HEK293 (cell line): ENCODE results near the gene APLP2.

Source experiments
- CTCF ChIA-PET: fragments of 350-600 bp; formaldehyde crosslinking; extraction: SDS; loops from one replicate; lab custom pipeline; 2021; ENCODE audit warnings: antibody characterized with exemption; lab: Yijun Ruan, JAX
- POLR2A ChIA-PET: fragments of 300-600 bp; formaldehyde crosslinking; extraction: SDS; loops from one replicate; lab custom pipeline; 2020; ENCODE audit warnings: antibody characterized with exemption, inconsistent platforms; lab: Yijun Ruan, JAX
- H3K27ac ChIP-seq: fragments of 200-500 bp; sonication (Bioruptor generic); 2 replicates; pipeline ENCODE4 v1.5.1; 2014; ENCODE audit warnings: low read depth, low read length, control low read depth, inconsistent platforms; ENCODE audit errors: extremely low read depth
- H3K36me3 ChIP-seq, 2 experiments: fragments of 200-500 bp in 1 of 2; sonication (Bioruptor generic) in 1 of 2; 1 replicate in 1 of 2; 2 replicates in 1 of 2; pipeline ENCODE4 v1.5.1; 2014 to 2017; ENCODE audit warnings: inconsistent platforms in 2 of 2, low read length in 2 of 2; ENCODE audit not compliant: control insufficient read depth in 2 of 2, insufficient read depth in 1 of 2
- H3K4me1 ChIP-seq: fragments of 200-500 bp; sonication (Bioruptor generic); 2 replicates; pipeline ENCODE4 v1.5.1; 2014; ENCODE audit warnings: mild to moderate bottlenecking, low read length, inconsistent platforms; ENCODE audit not compliant: control insufficient read depth, insufficient read depth
- H3K4me3 ChIP-seq: 2 replicates; pipeline ENCODE4 v1.5.1; 2011; ENCODE audit warnings: low read depth, mild to moderate bottlenecking, control low read depth, low read length, moderate library complexity
- H3K9me3 ChIP-seq: fragments of 200-500 bp; sonication (Bioruptor generic); 2 replicates; pipeline ENCODE4 v1.5.1; 2014; ENCODE audit warnings: low read depth, low read length, inconsistent platforms; ENCODE audit not compliant: control insufficient read depth, insufficient read depth
- BCL11A ChIP-seq: fragments of 450-650 bp; formaldehyde crosslinking; IDR thresholded peaks from 2 replicates; pipeline ENCODE4 v1.5.1; 2016; ENCODE audit warnings: low read depth, missing biosample characterization, missing genetic modification characterization
- KLF8 ChIP-seq: fragments of 450-650 bp; formaldehyde crosslinking; IDR thresholded peaks from 2 replicates; pipeline ENCODE4 v1.5.1; 2016; ENCODE audit warnings: missing biosample characterization, missing genetic modification characterization
- SCRT2 ChIP-seq: fragments of 450-650 bp; formaldehyde crosslinking; IDR thresholded peaks from 2 replicates; pipeline ENCODE4 v1.5.1; 2016; ENCODE audit warnings: missing biosample characterization, missing genetic modification characterization
- SP7 ChIP-seq: fragments of 450-650 bp; formaldehyde crosslinking; IDR thresholded peaks from 2 replicates; pipeline ENCODE4 v1.5.1; 2016; ENCODE audit warnings: missing biosample characterization, missing genetic modification characterization
- ZBTB11 ChIP-seq: fragments of 450-650 bp; formaldehyde crosslinking; conservative IDR thresholded peaks from 2 replicates; pipeline ENCODE4 v1.5.1; 2016; ENCODE audit warnings: low read depth, missing biosample characterization, missing genetic modification characterization
- ZBTB21 ChIP-seq: fragments of 450-650 bp; formaldehyde crosslinking; IDR thresholded peaks from 2 replicates; pipeline ENCODE4 v1.5.1; 2017; ENCODE audit warnings: missing biosample characterization, missing genetic modification characterization
- ZFP41 ChIP-seq: fragments of 450-650 bp; formaldehyde crosslinking; IDR thresholded peaks from 2 replicates; pipeline ENCODE4 v1.5.1; 2016; ENCODE audit warnings: missing biosample characterization, missing genetic modification characterization, borderline replicate concordance
- ZNF146 ChIP-seq: fragments of 450-650 bp; formaldehyde crosslinking; IDR thresholded peaks from 2 replicates; pipeline ENCODE4 v1.5.1; 2016; ENCODE audit warnings: missing biosample characterization, missing genetic modification characterization
- ZNF148 ChIP-seq: fragments of 450-650 bp; formaldehyde crosslinking; IDR thresholded peaks from 2 replicates; pipeline ENCODE4 v1.5.0; 2017; ENCODE audit warnings: missing biosample characterization, missing genetic modification characterization, borderline replicate concordance
- ZNF18 ChIP-seq: fragments of 450-650 bp; formaldehyde crosslinking; IDR thresholded peaks from 2 replicates; pipeline ENCODE4 v1.5.1; 2016; ENCODE audit warnings: missing biosample characterization, missing genetic modification characterization
- ZNF239 ChIP-seq: fragments of 450-650 bp; formaldehyde crosslinking; IDR thresholded peaks from 2 replicates; pipeline ENCODE4 v1.5.1; 2016; ENCODE audit warnings: missing biosample characterization, missing genetic modification characterization
- ZNF391 ChIP-seq: fragments of 450-650 bp; formaldehyde crosslinking; IDR thresholded peaks from 2 replicates; pipeline ENCODE4 v1.5.1; 2016; ENCODE audit warnings: low read depth, missing biosample characterization, missing genetic modification characterization, borderline replicate concordance
- ZNF473 ChIP-seq: fragments of 450-650 bp; formaldehyde crosslinking; IDR thresholded peaks from 2 replicates; pipeline ENCODE4 v1.5.1; 2017; ENCODE audit warnings: missing biosample characterization, missing genetic modification characterization
- ZNF514 ChIP-seq: fragments of 450-650 bp; formaldehyde crosslinking; IDR thresholded peaks from 2 replicates; pipeline ENCODE4 v1.5.1; 2016; ENCODE audit warnings: missing biosample characterization, missing genetic modification characterization
- TF ChIP-seq, protein P1 (sequence below): fragments of 450-650 bp; formaldehyde crosslinking; IDR thresholded peaks from 2 replicates; pipeline ENCODE4 v1.5.1; 2016; ENCODE audit warnings: missing biosample characterization, missing genetic modification characterization

The APLP2 gene

DNA sequence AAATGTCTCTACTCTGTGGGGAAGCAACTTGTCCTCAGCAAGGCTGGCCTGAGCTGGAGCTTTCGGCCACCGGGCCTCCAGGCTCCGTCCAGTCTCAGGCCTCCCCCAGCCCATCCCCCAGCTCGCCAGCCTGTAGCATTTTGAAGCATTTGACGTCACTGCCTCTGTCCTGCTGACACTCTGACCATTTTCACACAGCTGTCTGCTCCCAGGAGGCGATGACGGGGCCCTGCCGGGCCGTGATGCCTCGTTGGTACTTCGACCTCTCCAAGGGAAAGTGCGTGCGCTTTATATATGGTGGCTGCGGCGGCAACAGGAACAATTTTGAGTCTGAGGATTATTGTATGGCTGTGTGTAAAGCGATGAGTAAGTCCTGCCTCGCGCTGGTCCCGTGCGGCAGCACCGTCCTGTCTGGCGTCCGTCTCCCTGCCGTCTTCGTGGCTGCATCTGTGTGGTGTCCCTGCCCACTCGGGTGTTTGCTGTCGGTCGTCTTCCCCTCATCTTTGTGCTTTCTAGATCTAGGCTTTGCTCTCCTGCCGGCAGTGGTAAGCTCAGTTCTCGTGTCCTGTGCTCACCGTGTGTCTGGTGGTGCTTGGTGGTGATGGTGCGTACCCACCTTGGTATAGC lies 53.8 kb downstream of the APLP2 start:
- ChIA-PET POLR2A (interaction anchor here (1.2 kb wide), 1 partner anchor 54 kb away, joined by 3 read pairs; the partner anchor contains the start of gene APLP2), CTCF (interaction anchor here (1.2 to 1.7 kb wide), 2 partner anchors 8 to 9 kb away, joined by 3 to 8 read pairs; no protein-coding TSS in a partner anchor)
- no peak for TF ChIP-seq ZNF391 (tag by site-specific recombination)
- no peak for TF ChIP-seq ZBTB11
- no peak for TF ChIP-seq ZNF148 (tag by site-specific recombination)
- no peak for TF ChIP-seq SCRT2 (tag by site-specific recombination)
- TF ChIP-seq ZNF473: no peak
- TF ChIP-seq ZNF514 (tag by site-specific recombination): no peak
- TF ChIP-seq BCL11A (tag by site-specific recombination): no peak
- no peak for TF ChIP-seq ZNF146 (tag by site-specific recombination)
- no peak for TF ChIP-seq ZFP41 (tag by site-specific recombination)
- no peak for TF ChIP-seq ZBTB21 (tag by site-specific recombination)
- no peak for TF ChIP-seq KLF8
- TF ChIP-seq ZNF239 (tag by site-specific recombination): no peak
- peaks cover 0 to 92% of the 10 kb centered on the region in 2 experiments; a peak in 2 of 3 replicates for H3K36me3 ChIP-seq
- H3K9me3 ChIP-seq: no peaks in the 10 kb centered on the region
- no peaks in the 10 kb centered on the region for H3K4me1 ChIP-seq
- H3K4me3 ChIP-seq: no peak overlapping the region
- H3K27ac ChIP-seq: no peak overlapping the region

- Histone ChIP-seq H3K36me3 (peaks cover 0 to 95% of the 10 kb centered on the region in 2 experiments; a peak in 2 of 3 replicates), H3K27ac (no peak overlapping the region)
These were observed 54.4 kb downstream of the APLP2 start for GRCh38 chr11:130124096-130124495.

More at GRCh38 chr11:130124096-130124495, 54.4 kb downstream of the APLP2 start:
- no peak for TF ChIP-seq ZNF18 (tag by site-specific recombination)
- TF ChIP-seq SP7: no peak
- TF ChIP-seq, protein P1, sequence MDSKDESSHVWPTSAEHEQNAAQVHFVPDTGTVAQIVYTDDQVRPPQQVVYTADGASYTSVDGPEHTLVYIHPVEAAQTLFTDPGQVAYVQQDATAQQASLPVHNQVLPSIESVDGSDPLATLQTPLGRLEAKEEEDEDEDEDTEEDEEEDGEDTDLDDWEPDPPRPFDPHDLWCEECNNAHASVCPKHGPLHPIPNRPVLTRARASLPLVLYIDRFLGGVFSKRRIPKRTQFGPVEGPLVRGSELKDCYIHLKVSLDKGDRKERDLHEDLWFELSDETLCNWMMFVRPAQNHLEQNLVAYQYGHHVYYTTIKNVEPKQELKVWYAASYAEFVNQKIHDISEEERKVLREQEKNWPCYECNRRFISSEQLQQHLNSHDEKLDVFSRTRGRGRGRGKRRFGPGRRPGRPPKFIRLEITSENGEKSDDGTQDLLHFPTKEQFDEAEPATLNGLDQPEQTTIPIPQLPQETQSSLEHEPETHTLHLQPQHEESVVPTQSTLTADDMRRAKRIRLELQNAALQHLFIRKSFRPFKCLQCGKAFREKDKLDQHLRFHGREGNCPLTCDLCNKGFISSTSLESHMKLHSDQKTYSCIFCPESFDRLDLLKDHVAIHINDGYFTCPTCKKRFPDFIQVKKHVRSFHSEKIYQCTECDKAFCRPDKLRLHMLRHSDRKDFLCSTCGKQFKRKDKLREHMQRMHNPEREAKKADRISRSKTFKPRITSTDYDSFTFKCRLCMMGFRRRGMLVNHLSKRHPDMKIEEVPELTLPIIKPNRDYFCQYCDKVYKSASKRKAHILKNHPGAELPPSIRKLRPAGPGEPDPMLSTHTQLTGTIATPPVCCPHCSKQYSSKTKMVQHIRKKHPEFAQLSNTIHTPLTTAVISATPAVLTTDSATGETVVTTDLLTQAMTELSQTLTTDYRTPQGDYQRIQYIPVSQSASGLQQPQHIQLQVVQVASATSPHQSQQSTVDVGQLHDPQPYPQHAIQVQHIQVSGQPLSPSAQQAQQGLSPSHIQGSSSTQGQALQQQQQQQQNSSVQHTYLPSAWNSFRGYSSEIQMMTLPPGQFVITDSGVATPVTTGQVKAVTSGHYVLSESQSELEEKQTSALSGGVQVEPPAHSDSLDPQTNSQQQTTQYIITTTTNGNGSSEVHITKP (tag by site-specific recombination): no peak
- TF ChIP-seq, all 188 proteins: peak for 0
- ChIA-PET CTCF (interaction anchor here (1.2 to 1.7 kb wide), 2 partner anchors 8 to 9 kb away, joined by 3 to 8 read pairs; no protein-coding TSS in a partner anchor), POLR2A (interaction anchor here (1.2 kb wide), 1 partner anchor 54 kb away, joined by 3 read pairs; the partner anchor contains the start of gene APLP2)
- H3K4me1 ChIP-seq: no peaks in the 10 kb centered on the region
- H3K9me3 ChIP-seq: no peaks in the 10 kb centered on the region
- no peak overlapping the region for H3K4me3 ChIP-seq
